K562 (cell line): ENCODE results near the gene CUX1. TPM values are rescaled to one million over a fixed set of nuclear protein-coding genes. Genes with fewer than 3 reads are reported as not detected.

Experiments
- BCOR ChIP-seq: fragments of 450-650 bp; IDR thresholded peaks from 2 replicates; pipeline ENCODE4 v1.6.1; 2016
- C11orf30 ChIP-seq: fragments of 450-650 bp; IDR thresholded peaks from 2 replicates; pipeline ENCODE4 v1.6.1; 2016; ENCODE audit warnings: low read depth, mild to moderate bottlenecking
- CBX8 ChIP-seq: fragments of 200-600 bp; sonication (generic); IDR thresholded peaks from 2 replicates; pipeline ENCODE4 v1.6.1; 2012; ENCODE audit warnings: borderline replicate concordance, mixed run types, low read depth, mild to moderate bottlenecking, moderate library complexity, mixed read lengths, low read length, control low read depth, inconsistent platforms; ENCODE audit not compliant: poor library complexity, severe bottlenecking; ENCODE audit errors: extremely low read depth
- CHCHD3 ChIP-seq: fragments of 250-450 bp; sonication (Bioruptor Pico); IDR thresholded peaks from 2 replicates; pipeline ENCODE4 v2.1.2; 2022; ENCODE audit warnings: mild to moderate bottlenecking
- ETV5 ChIP-seq: sonication (generic); formaldehyde crosslinking; IDR thresholded peaks from 2 replicates; pipeline ENCODE4 v1.4.0; 2020; ENCODE audit warnings: low read depth, mild to moderate bottlenecking, missing genetic modification reagents
- GABPA ChIP-seq: fragments of 200-800 bp; sonication (Bioruptor generic); conservative IDR thresholded peaks from 2 replicates; pipeline ENCODE4 v1.6.1; 2016; ENCODE audit warnings: low read depth, missing genetic modification characterization, missing compliant biosample characterization
- KDM1A ChIP-seq, 2 experiments: fragments of 450-650 bp; IDR thresholded peaks; 2 replicates each; pipeline ENCODE4 v1.6.1; 2016; ENCODE audit warnings: mild to moderate bottlenecking in 2 of 2
- MAFG ChIP-seq: fragments of 450-650 bp; conservative IDR thresholded peaks from 2 replicates; pipeline ENCODE4 v1.6.1; 2016; ENCODE audit warnings: missing genetic modification characterization, missing compliant biosample characterization
- NEUROD1 ChIP-seq: fragments of 150-350 bp; IDR thresholded peaks from 2 replicates; pipeline ENCODE4 v1.6.1; 2014; ENCODE audit warnings: borderline replicate concordance, low read length, low read depth; ENCODE audit not compliant: partially characterized antibody
- NFE2 ChIP-seq: IDR thresholded peaks from 2 replicates; pipeline ENCODE4 v1.6.1; 2014; ENCODE audit warnings: antibody characterized with exemption, low read depth
- PHF21A ChIP-seq: fragments of 450-650 bp; IDR thresholded peaks from 2 replicates; pipeline ENCODE4 v1.6.1; 2017; ENCODE audit warnings: low read depth, borderline replicate concordance
- PHF8 ChIP-seq: fragments of 200-600 bp; sonication (generic); IDR thresholded peaks from 2 replicates; pipeline ENCODE4 v1.6.1; 2012; ENCODE audit warnings: mixed run types, mild to moderate bottlenecking, inconsistent platforms, low read length, moderate library complexity, borderline replicate concordance
- POLR2G ChIP-seq: fragments of 200-400 bp; formaldehyde crosslinking; IDR thresholded peaks from 2 replicates; pipeline ENCODE4 v1.6.1; 2017; ENCODE audit warnings: low read depth, mild to moderate bottlenecking, antibody characterized with exemption, low read length, moderate library complexity
- RBM39 ChIP-seq: fragments of 200-400 bp; formaldehyde crosslinking; optimal IDR thresholded peaks from 2 replicates; pipeline ENCODE3; 2018; ENCODE audit warnings: low read depth, low read length
- SMARCE1 ChIP-seq: fragments of 450-650 bp; IDR thresholded peaks from 2 replicates; pipeline ENCODE4 v1.7.1; 2016; ENCODE audit warnings: mild to moderate bottlenecking
- SPI1 ChIP-seq: IDR thresholded peaks from 2 replicates; pipeline ENCODE4 v1.6.1; 2011; ENCODE audit warnings: low read depth, low read length, control low read depth, borderline replicate concordance
- TOE1 ChIP-seq, 2 experiments: fragments of 450-650 bp in 1 of 2; sonication (generic) in 1 of 2; formaldehyde crosslinking in 1 of 2; IDR thresholded peaks; 2 replicates each; pipeline versions ENCODE4 v1.7.1 to v1.8.0; 2016 to 2022; ENCODE audit warnings: borderline replicate concordance in 2 of 2, mild to moderate bottlenecking in 2 of 2, antibody characterized with exemption in 1 of 2, inconsistent platforms in 1 of 2, low read depth in 1 of 2, missing genetic modification reagents in 1 of 2, moderate library complexity in 1 of 2
- XRCC4 ChIP-seq: IDR thresholded peaks from one replicate; pipeline ENCODE4 v1.6.1; 2011; ENCODE audit not compliant: insufficient read depth, insufficient read length; ENCODE audit errors: extremely low read depth
- ZNF121 ChIP-seq: sonication (generic); formaldehyde crosslinking; conservative IDR thresholded peaks from 2 replicates; pipeline ENCODE4 v1.8.0; 2022; ENCODE audit warnings: missing genetic modification reagents
- ZNF212 ChIP-seq: fragments of 450-650 bp; formaldehyde crosslinking; IDR thresholded peaks from 2 replicates; pipeline ENCODE4 v1.4.0; 2020; ENCODE audit warnings: mild to moderate bottlenecking
- ZNF263 ChIP-seq: sonication (generic); formaldehyde crosslinking; IDR thresholded peaks from 2 replicates; pipeline ENCODE4 v1.8.0; 2022; ENCODE audit warnings: mild to moderate bottlenecking, missing genetic modification reagents, borderline replicate concordance
- ZNF282 ChIP-seq: sonication (generic); formaldehyde crosslinking; IDR thresholded peaks from 2 replicates; pipeline ENCODE4 v1.8.1; 2023; ENCODE audit warnings: missing genetic modification reagents
- ZNF740 ChIP-seq, 3 experiments: fragments of 200-800 bp in 1 of 3; sonication (Bioruptor generic) in 1 of 3; sonication (generic) in 1 of 3; formaldehyde crosslinking in 1 of 3; IDR thresholded peaks; 2 replicates each; pipeline versions ENCODE4 v1.6.1 to v1.8.0; 2016 to 2022; ENCODE audit warnings: mild to moderate bottlenecking in 2 of 3, missing compliant biosample characterization in 2 of 3, missing genetic modification characterization in 2 of 3, missing genetic modification reagents in 1 of 3
- ZNF830 ChIP-seq: fragments of 250-450 bp; sonication (Bioruptor Pico); IDR thresholded peaks from 2 replicates; pipeline ENCODE4 v1.5.0; 2021; ENCODE audit warnings: mild to moderate bottlenecking
- polyA plus RNA-seq, 8 experiments: library from polyadenylated mRNA; depleted of rRNA in 4 of 8; stranded (reverse) in 5 of 8; unstranded in 3 of 8; fragments of >200 nt; fragmentation: Nextera tagmentation in 2 of 8; fragmentation: Illumina TruSeq in 1 of 8; extraction: Ambion mirVana in 2 of 8; extraction: Trizol in 1 of 8; gene quantifications; 2 replicates each; pipeline versions ENCODE4 v1.2.1 to v1.2.3, GENCODE V29; 2011 to 2014; ENCODE audit warnings: inconsistent platforms in 1 of 8, missing spikeins in 1 of 8
- total RNA-seq, 7 experiments: library from RNA; depleted of rRNA in 6 of 7; stranded (reverse); fragments of >200 nt in 6 of 7; fragmentation: Illumina TruSeq in 2 of 7; extraction: Trizol in 2 of 7; gene quantifications; 2 replicates each; pipeline versions ENCODE4 v1.2.1 to v1.2.3, GENCODE V29; 2011 to 2021; ENCODE audit warnings: low replicate concordance in 1 of 7
- TF ChIP-seq, protein P1 (sequence below), 2 experiments: fragments of 450-650 bp in 1 of 2; sonication (generic) in 1 of 2; formaldehyde crosslinking in 1 of 2; IDR thresholded peaks in 1 of 2; conservative IDR thresholded peaks in 1 of 2; 2 replicates each; pipeline versions ENCODE4 v1.6.1 to v1.8.1; 2016 to 2023; ENCODE audit warnings: mild to moderate bottlenecking in 2 of 2, moderate library complexity in 2 of 2, inconsistent platforms in 1 of 2, missing genetic modification reagents in 1 of 2

The CUX1 gene
- total and polyA plus RNA-seq, 9 of the 15 experiments (the other 6 are each of a cell fraction or from before 2014, with no cell fraction given) = 3.6 to 55.3 (median 25.2) TPM

DNA sequence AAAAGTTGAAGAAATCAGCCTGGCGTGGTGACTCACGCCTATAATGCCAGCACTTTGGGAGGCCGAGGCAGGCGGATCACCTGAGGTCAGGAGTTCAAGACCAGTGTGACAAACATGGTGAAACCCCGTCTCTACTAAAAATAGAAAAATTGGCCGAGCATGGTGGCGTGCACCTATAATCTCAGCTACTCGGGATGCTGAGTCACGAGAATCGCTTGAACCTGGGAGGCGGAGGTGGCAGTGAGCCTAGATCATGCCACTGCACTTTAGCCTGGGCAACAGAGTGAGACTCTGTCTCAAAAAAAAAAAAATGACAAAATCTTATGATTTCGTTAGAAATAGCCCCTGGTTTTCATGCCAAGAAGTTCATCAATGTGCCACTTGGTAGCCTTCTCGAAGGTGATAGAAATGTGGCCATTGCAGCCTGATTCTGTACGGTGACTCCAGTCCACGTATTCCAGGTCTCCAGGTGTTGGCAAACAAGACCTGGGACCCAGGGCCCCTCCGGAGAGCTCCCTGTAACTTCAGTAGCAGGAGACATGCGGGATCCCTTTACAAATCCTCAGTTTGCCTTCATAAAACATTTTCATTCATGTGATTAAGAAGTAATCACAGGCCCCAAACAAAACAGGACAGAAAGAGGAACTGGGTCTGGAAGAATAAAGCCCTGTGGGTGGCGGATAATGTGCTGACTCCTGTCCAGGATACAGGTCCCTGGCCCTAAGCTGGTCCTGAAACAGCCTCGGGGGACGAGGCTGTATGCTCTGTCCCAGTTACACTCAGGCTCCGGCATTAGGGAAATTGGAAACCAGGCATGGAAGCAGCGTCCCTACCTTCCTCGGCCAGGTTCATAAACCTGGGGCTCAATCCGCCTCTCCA is 262.0 kb downstream of the CUX1 start (continued):
- TF ChIP-seq MAFG (tag) (0 out of 2 replicates have a peak, but pooled peaks have one; percentile 33), ZNF830 (CRISPR knock-in tag) (no peak), SPI1 (peak; percentile 99), SMARCE1 (no peak), NFE2 (peak; percentile 64), KDM1A (IDR thresholded peaks at IDR 0.05) (peak in 1 of 2 experiments; percentile 28; a peak in 1 of 4 replicates), TOE1 (IDR thresholded peaks at IDR 0.05; ENCODE audit: borderline replicate concordance) (no peak), TOE1 (CRISPR knock-in tag; IDR thresholded peaks at IDR 0.05; ENCODE audit: borderline replicate concordance, low read depth) (no peak), ZNF263 (CRISPR knock-in tag) (0 out of 2 replicates have a peak, but pooled peaks have one; percentile 6), BCOR (peak; percentile 64), ETV5 (CRISPR knock-in tag) (0 out of 2 replicates have a peak, but pooled peaks have one; percentile 26), RBM39 (peak; percentile 48), ZNF212 (CRISPR knock-in tag) (no peak), ZNF740 (CRISPR knock-in tag; IDR thresholded peaks at IDR 0.05) (no peak), ZNF740 (tag; IDR thresholded peaks at IDR 0.05) (0 out of 4 replicates have a peak, but pooled peaks of 1 of the 2 experiments have one; percentile 15), CHCHD3 (CRISPR knock-in tag) (no peak), PHF8 (peak; percentile 1; the same call in 1 of the 2 replicates), C11orf30 (peak; percentile 68), ZNF121 (CRISPR knock-in tag) (peak; percentile 77; the same call in 1 of the 2 replicates), POLR2G (no peak), ZNF282 (CRISPR knock-in tag) (no peak), GABPA (no peak), CBX8 (no peak), XRCC4 (no peak), PHF21A (no peak), NEUROD1 (peak; percentile 64)
- TF ChIP-seq, protein P1, sequence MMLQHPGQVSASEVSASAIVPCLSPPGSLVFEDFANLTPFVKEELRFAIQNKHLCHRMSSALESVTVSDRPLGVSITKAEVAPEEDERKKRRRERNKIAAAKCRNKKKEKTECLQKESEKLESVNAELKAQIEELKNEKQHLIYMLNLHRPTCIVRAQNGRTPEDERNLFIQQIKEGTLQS (IDR thresholded peaks at IDR 0.05) = peak; percentile 43; the same call in 1 of the 2 replicates
- TF ChIP-seq, protein P1 (CRISPR knock-in tag; conservative IDR thresholded peaks at IDR 0.05) = no peak
